Suprapubic skin (tissue), 4 donors: ENCODE measurements around the gene WWOX. TPM values are rescaled to one million over a fixed set of nuclear protein-coding genes. Genes with fewer than 3 reads are reported as not detected.

Experiments
- DNase-seq, 2 donors: peaks; one replicate each; pipeline ENCODE4 v3.0.0-alpha.2; 2019; ENCODE audit warnings: low spot score in 2 of 2
- H3K27ac ChIP-seq: fragments of 200-600 bp; sonication (generic); one replicate; pipeline ENCODE4 v1.5.1; 2019
- H3K27me3 ChIP-seq: fragments of 200-600 bp; sonication (generic); one replicate; pipeline ENCODE4 v1.5.1; 2019
- H3K36me3 ChIP-seq: fragments of 200-600 bp; sonication (generic); one replicate; pipeline ENCODE4 v1.5.1; 2019
- H3K4me1 ChIP-seq: fragments of 200-600 bp; sonication (generic); one replicate; pipeline ENCODE4 v1.5.1; 2019
- H3K4me3 ChIP-seq: fragments of 200-600 bp; sonication (generic); one replicate; pipeline ENCODE4 v1.5.1; 2019; ENCODE audit warnings: mild to moderate bottlenecking
- H3K9me3 ChIP-seq: fragments of 200-600 bp; sonication (generic); one replicate; pipeline ENCODE4 v1.5.1; 2019
- CTCF ChIP-seq, 2 donors: fragments of 200-600 bp in 1 of 2; fragments of 450-650 bp in 1 of 2; sonication (generic) in 1 of 2; IDR thresholded peaks; one replicate each; pipeline ENCODE4 v1.5.1; 2016 to 2019; ENCODE audit warnings: antibody characterized with exemption in 2 of 2, mild to moderate bottlenecking in 1 of 2, moderate library complexity in 1 of 2
- EP300 ChIP-seq: sonication (generic); formaldehyde crosslinking; IDR thresholded peaks from one replicate; pipeline ENCODE4 v1.6.1; 2017; ENCODE audit warnings: antibody characterized with exemption
- POLR2A ChIP-seq, 2 donors: fragments of 450-650 bp; IDR thresholded peaks; one replicate each; pipeline ENCODE4 v1.6.1; 2017; ENCODE audit warnings: antibody characterized with exemption in 2 of 2, mild to moderate bottlenecking in 2 of 2, moderate library complexity in 2 of 2
- POLR2AphosphoS5 ChIP-seq, 3 donors: sonication (generic); formaldehyde crosslinking; IDR thresholded peaks; one replicate each; pipeline ENCODE4 v1.6.1; 2017; ENCODE audit warnings: antibody characterized with exemption in 3 of 3
- WGBS: methylation state at CpG from one replicate; pipeline ENCODE4 v1.1.5; 2018; 5-methylcytosine and 5-hydroxymethylcytosine counted together
- total RNA-seq, 4 donors: library from RNA; depleted of rRNA; stranded (reverse); fragments of >200 nt; gene quantifications; one replicate each; pipeline ENCODE4 v1.1.0, GENCODE V29; 2016

WWOX gene
- total RNA-seq, 4 donors from 2014 or later, result 29.6 to 104 (median 47.3) TPM

GRCh38 chr16:78283548-78284251 lies 184.2 kb downstream of the WWOX start:
- Histone ChIP-seq H3K9me3 (no peaks in the 10 kb centered on the region), H3K27me3 (no peaks in the 10 kb centered on the region), H3K4me1 (no peaks in the 10 kb centered on the region), H3K36me3 (no peaks in the 10 kb centered on the region), H3K27ac (no peak overlapping the region), H3K4me3 (no peak overlapping the region)
- 86% methylated on average over 11 of the region's 11 CpGs for WGBS
- DNase-seq, result no peak
- no peak for TF ChIP-seq POLR2AphosphoS5 (IDR thresholded peaks at IDR 0.05)
- TF ChIP-seq EP300, result no peak
- no peak for TF ChIP-seq POLR2A (IDR thresholded peaks at IDR 0.05)
- TF ChIP-seq CTCF (IDR thresholded peaks at IDR 0.05), result no peak

- Histone ChIP-seq H3K36me3 (no peaks in the 10 kb centered on the region), H3K4me1 (no peaks in the 10 kb centered on the region), H3K27ac (no peak overlapping the region), H3K27me3 (no peaks in the 10 kb centered on the region), H3K4me3 (no peak overlapping the region), H3K9me3 (no peaks in the 10 kb centered on the region)
- no peak for TF ChIP-seq POLR2A (IDR thresholded peaks at IDR 0.05)
- TF ChIP-seq CTCF (IDR thresholded peaks at IDR 0.05), result no peak
- TF ChIP-seq EP300, result no peak
- no peak for TF ChIP-seq POLR2AphosphoS5 (IDR thresholded peaks at IDR 0.05)
- no peak for DNase-seq
- WGBS, result 82% methylated on average over 1 of the region's 1 CpG
Observed at GRCh38 chr16:78284326-78284725, 184.9 kb downstream of the WWOX start.

DNA sequence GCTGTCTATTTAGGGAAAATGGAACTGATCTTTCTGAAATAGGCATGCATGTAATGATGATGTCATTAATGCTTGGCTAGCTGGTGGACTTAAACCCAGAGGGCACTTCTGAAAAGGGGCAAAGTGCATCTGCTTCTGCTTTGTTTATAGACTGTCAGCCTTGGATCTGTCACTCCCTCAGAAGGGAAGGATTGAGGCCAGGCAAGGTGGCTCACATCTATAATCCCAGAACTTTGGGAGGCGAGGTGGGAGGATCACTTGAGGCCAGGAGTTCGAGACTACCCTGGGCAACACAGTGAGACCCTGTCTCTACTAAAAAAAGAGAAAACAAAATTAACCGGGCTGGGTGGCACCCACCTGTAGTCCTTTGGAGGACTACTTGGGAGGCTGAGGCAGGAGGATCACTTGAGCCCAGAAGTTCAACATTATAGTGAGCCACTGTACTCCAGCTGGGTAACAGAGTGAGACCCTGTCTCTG lies 185.5 kb downstream of the WWOX start:
- Histone ChIP-seq H3K4me3 (no peak overlapping the region), H3K4me1 (no peaks in the 10 kb centered on the region), H3K27ac (no peak overlapping the region), H3K27me3 (no peaks in the 10 kb centered on the region), H3K36me3 (no peaks in the 10 kb centered on the region), H3K9me3 (no peaks in the 10 kb centered on the region)
- no peak for DNase-seq
- TF ChIP-seq CTCF (IDR thresholded peaks at IDR 0.05) (no peak), EP300 (no peak), POLR2AphosphoS5 (IDR thresholded peaks at IDR 0.05) (no peak), POLR2A (IDR thresholded peaks at IDR 0.05) (no peak)
- 94% methylated on average over 3 of the region's 3 CpGs for WGBS

DNA sequence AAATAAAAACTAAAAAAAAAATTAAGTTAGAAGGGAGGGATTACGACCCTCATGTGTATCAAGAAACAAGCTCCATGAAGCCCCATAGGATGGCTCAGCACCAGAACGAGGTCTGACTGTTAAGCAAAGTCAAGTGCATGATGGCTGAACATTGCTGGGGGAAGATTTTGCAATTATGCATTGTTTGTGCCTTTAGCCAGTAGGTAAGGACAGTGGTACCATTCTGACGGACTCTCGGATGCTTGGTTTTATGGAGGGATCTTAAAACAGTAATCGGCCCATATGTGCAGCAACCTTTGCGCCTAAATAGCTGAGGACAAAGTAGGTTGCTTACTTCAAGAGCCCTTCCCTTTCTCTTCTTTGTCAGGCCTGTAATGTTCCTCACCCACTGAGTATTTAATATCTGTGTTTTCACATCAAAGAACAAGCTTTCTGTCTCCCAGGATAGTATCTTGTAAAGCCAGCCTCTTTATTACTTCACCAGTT lies 186.0 kb downstream of the WWOX start:
- Histone ChIP-seq H3K27ac (no peak overlapping the region), H3K36me3 (no peaks in the 10 kb centered on the region), H3K4me3 (no peak overlapping the region)

More for the DNA sequence above, 186.0 kb downstream of the WWOX start:
- Histone ChIP-seq H3K9me3 (no peaks in the 10 kb centered on the region), H3K27me3 (no peaks in the 10 kb centered on the region), H3K4me1 (no peaks in the 10 kb centered on the region)
- 75% methylated on average over 6 of the region's 6 CpGs for WGBS
- no peak for DNase-seq
- TF ChIP-seq EP300, result no peak
- no peak for TF ChIP-seq POLR2AphosphoS5 (IDR thresholded peaks at IDR 0.05)
- TF ChIP-seq CTCF (IDR thresholded peaks at IDR 0.05), result no peak
- no peak for TF ChIP-seq POLR2A (IDR thresholded peaks at IDR 0.05)
